GM23338 (cell line): ENCODE measurements around the gene OTUD7B. TPM values are rescaled to one million over a fixed set of nuclear protein-coding genes. Genes with fewer than 3 reads are reported as not detected.

ENCODE experiments used
- ATAC-seq: fragments of 200-7000 bp; cut with Tn5 transposase; 3 replicates; pipeline ENCODE4 v1.9.1; 2020
- DNase-seq: peaks from one replicate; pipeline ENCODE4 v3.0.0-alpha.2; 2015; ENCODE audit warnings: low spot score
- H2AFZ ChIP-seq: fragments of 200-600 bp; sonication (generic); 2 replicates; pipeline ENCODE4 v1.8.0; 2016; ENCODE audit warnings: antibody characterized with exemption, mild to moderate bottlenecking, moderate library complexity
- H3F3A ChIP-seq: fragments of 200-600 bp; sonication (generic); replicated peaks from 2 replicates; pipeline ENCODE4 v1.8.0; 2017; ENCODE audit warnings: antibody characterized with exemption, mixed run types, low read depth
- H3K27ac ChIP-seq: fragments of 200-600 bp; sonication (generic); 2 replicates; pipeline ENCODE4 v1.6.1; 2016; ENCODE audit warnings: low read depth
- H3K27me3 ChIP-seq: fragments of 200-600 bp; sonication (generic); 2 replicates; pipeline ENCODE4 v1.8.0; 2016; ENCODE audit warnings: mild to moderate bottlenecking, mixed run types, moderate library complexity; ENCODE audit not compliant: insufficient read depth
- H3K36me3 ChIP-seq: fragments of 200-600 bp; sonication (generic); 2 replicates; pipeline ENCODE4 v1.8.0; 2016; ENCODE audit warnings: mild to moderate bottlenecking; ENCODE audit not compliant: insufficient read depth
- H3K4me1 ChIP-seq: fragments of 200-600 bp; sonication (generic); 2 replicates; pipeline ENCODE4 v1.8.0; 2016; ENCODE audit warnings: mild to moderate bottlenecking, moderate library complexity; ENCODE audit not compliant: insufficient read depth
- H3K4me2 ChIP-seq: fragments of 200-600 bp; sonication (generic); 2 replicates; pipeline ENCODE4 v1.7.1; 2017; ENCODE audit warnings: mixed run types
- H3K4me3 ChIP-seq: fragments of 200-600 bp; sonication (generic); 2 replicates; pipeline ENCODE4 v1.6.1; 2016; ENCODE audit warnings: mixed run types
- H3K79me2 ChIP-seq: fragments of 200-600 bp; sonication (generic); replicated peaks from 2 replicates; pipeline ENCODE4 v1.8.0; 2017; ENCODE audit warnings: mild to moderate bottlenecking; ENCODE audit not compliant: insufficient read depth
- H3K9me2 ChIP-seq: fragments of 200-600 bp; sonication (generic); 2 replicates; pipeline ENCODE4 v1.8.0; 2017; ENCODE audit not compliant: insufficient read depth
- H4K20me1 ChIP-seq: fragments of 200-600 bp; sonication (generic); replicated peaks from 2 replicates; pipeline ENCODE4 v1.8.0; 2017; ENCODE audit warnings: mild to moderate bottlenecking; ENCODE audit not compliant: insufficient read depth
- H3K27ac Mint-ChIP-seq: 2 replicates; pipeline ENCODE4 v1.8.0; 2020; ENCODE audit warnings: inconsistent platforms, mild to moderate bottlenecking, moderate library complexity, mixed read lengths
- H3K27me3 Mint-ChIP-seq: 3 replicates; pipeline ENCODE4 v1.8.0; 2022; ENCODE audit warnings: low read depth, mild to moderate bottlenecking, moderate library complexity, mixed read lengths, inconsistent platforms; ENCODE audit not compliant: insufficient read depth, poor library complexity
- H3K36me3 Mint-ChIP-seq: 3 replicates; pipeline ENCODE4 v1.8.0; 2021; ENCODE audit warnings: low read depth, mild to moderate bottlenecking, inconsistent platforms, moderate library complexity, mixed read lengths
- H3K4me1 Mint-ChIP-seq: 3 replicates; pipeline ENCODE4 v1.8.0; 2020; ENCODE audit warnings: mild to moderate bottlenecking, inconsistent platforms, mixed read lengths
- H3K4me3 Mint-ChIP-seq: 3 replicates; pipeline ENCODE4 v1.8.0; 2021; ENCODE audit warnings: moderate library complexity, mild to moderate bottlenecking, inconsistent platforms, mixed read lengths
- H3K9me3 Mint-ChIP-seq: 3 replicates; pipeline ENCODE4 v1.8.0; 2020; ENCODE audit warnings: moderate library complexity, mild to moderate bottlenecking, inconsistent platforms, mixed read lengths
- CREB1 ChIP-seq: fragments of 250-450 bp; sonication (Bioruptor Pico); IDR thresholded peaks from 2 replicates; pipeline ENCODE4 v1.5.0; 2020; ENCODE audit warnings: low read depth, mild to moderate bottlenecking, moderate library complexity
- EZH2 ChIP-seq: fragments of 200-600 bp; sonication (generic); IDR thresholded peaks from one replicate; pipeline ENCODE4 v1.8.0; 2017; ENCODE audit warnings: antibody characterized with exemption, mild to moderate bottlenecking, low read depth; ENCODE audit not compliant: unreplicated experiment
- EZH2phosphoT487 ChIP-seq: fragments of 200-600 bp; sonication (generic); IDR thresholded peaks from one replicate; pipeline ENCODE4 v1.8.1; 2018; ENCODE audit warnings: antibody characterized with exemption; ENCODE audit not compliant: unreplicated experiment
- JUNB ChIP-seq: IDR thresholded peaks from one replicate; pipeline ENCODE4 v1.6.1; 2016; ENCODE audit warnings: antibody characterized with exemption; ENCODE audit not compliant: unreplicated experiment
- NANOG ChIP-seq: IDR thresholded peaks from 2 replicates; pipeline ENCODE4 v1.6.1; 2016; ENCODE audit warnings: antibody characterized with exemption, borderline replicate concordance
- POLR2AphosphoS5 ChIP-seq: IDR thresholded peaks from 2 replicates; pipeline ENCODE4 v1.6.1; 2016; ENCODE audit warnings: antibody characterized with exemption, low read depth
- STAT1 ChIP-seq: IDR thresholded peaks from one replicate; pipeline ENCODE4 v1.6.1; 2016; ENCODE audit warnings: antibody characterized with exemption; ENCODE audit not compliant: unreplicated experiment
- ZNF114 ChIP-seq: fragments of 250-450 bp; sonication (Bioruptor Pico); IDR thresholded peaks from 2 replicates; pipeline ENCODE4 v1.5.0; 2020; ENCODE audit warnings: mild to moderate bottlenecking, moderate library complexity
- ZNF331 ChIP-seq: fragments of 250-450 bp; sonication (Bioruptor Pico); IDR thresholded peaks from 2 replicates; pipeline ENCODE4 v1.5.0; 2020; ENCODE audit warnings: low read depth, mild to moderate bottlenecking, moderate library complexity
- polyA plus RNA-seq: library from polyadenylated mRNA; unstranded; fragments of >200 nt; fragmentation: Nextera tagmentation; extraction: Ambion mirVana; gene quantifications from 2 replicates; pipeline ENCODE4 v1.2.1, GENCODE V29; 2016
- total RNA-seq: library from RNA; depleted of rRNA; stranded (reverse); fragments of >200 nt; shearing (Covaris generic); gene quantifications from 2 replicates; pipeline ENCODE4 v1.2.3, GENCODE V29; 2014
- TF ChIP-seq, protein P1 (sequence below), 2 experiments: fragments of 200-600 bp in 1 of 2; sonication (generic) in 1 of 2; conservative IDR thresholded peaks; 2 replicates each; pipeline versions ENCODE4 v1.5.1 to v1.6.1; 2016 to 2017; ENCODE audit warnings: antibody characterized with exemption in 2 of 2, low read depth in 2 of 2, mild to moderate bottlenecking in 2 of 2, moderate library complexity in 1 of 2
- TF ChIP-seq, protein P2 (sequence below): fragments of 250-450 bp; sonication (Bioruptor Pico); IDR thresholded peaks from 2 replicates; pipeline ENCODE4 v1.5.0; 2020; ENCODE audit warnings: mild to moderate bottlenecking, moderate library complexity
- TF ChIP-seq, protein P3 (sequence below): IDR thresholded peaks from one replicate; pipeline ENCODE4 v1.6.1; 2018; ENCODE audit warnings: antibody characterized with exemption; ENCODE audit not compliant: unreplicated experiment
- TF ChIP-seq, protein P4 (sequence below): IDR thresholded peaks from 2 replicates; pipeline ENCODE4 v1.6.1; 2016; ENCODE audit warnings: antibody characterized with exemption

Gene OTUD7B
- total and polyA plus RNA-seq, 2 experiments from 2014 or later: 3.7 to 9.9 TPM

DNA sequence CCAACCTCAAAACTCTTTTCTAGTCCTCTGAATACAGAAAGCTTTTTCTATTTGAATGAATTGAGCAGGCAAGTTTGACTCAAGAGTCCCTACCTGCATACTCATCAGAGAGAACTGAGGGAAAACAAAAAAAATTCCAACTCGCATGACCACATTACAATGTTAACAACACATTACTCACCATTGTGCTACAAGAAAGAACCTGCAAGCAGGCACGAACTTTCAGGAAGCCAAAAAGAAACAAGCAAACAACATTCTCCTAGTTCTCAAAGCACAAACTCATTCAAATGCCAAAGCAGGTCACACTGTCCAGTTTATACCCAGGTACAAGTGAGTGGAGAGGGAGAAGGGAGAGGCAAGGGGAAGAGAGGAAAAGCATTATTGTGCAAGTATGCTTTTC lies 14.6 kb downstream of the OTUD7B start:
- peak overlapping the region; percentile 34 for H3K4me2 ChIP-seq
- peaks cover 6% of the 10 kb centered on the region; the same call in 1 of the 3 replicates for H3K36me3 Mint-ChIP-seq
- DNase-seq (peak; percentile 61), ATAC-seq (peak; percentile 77)
- TF ChIP-seq, protein P1, sequence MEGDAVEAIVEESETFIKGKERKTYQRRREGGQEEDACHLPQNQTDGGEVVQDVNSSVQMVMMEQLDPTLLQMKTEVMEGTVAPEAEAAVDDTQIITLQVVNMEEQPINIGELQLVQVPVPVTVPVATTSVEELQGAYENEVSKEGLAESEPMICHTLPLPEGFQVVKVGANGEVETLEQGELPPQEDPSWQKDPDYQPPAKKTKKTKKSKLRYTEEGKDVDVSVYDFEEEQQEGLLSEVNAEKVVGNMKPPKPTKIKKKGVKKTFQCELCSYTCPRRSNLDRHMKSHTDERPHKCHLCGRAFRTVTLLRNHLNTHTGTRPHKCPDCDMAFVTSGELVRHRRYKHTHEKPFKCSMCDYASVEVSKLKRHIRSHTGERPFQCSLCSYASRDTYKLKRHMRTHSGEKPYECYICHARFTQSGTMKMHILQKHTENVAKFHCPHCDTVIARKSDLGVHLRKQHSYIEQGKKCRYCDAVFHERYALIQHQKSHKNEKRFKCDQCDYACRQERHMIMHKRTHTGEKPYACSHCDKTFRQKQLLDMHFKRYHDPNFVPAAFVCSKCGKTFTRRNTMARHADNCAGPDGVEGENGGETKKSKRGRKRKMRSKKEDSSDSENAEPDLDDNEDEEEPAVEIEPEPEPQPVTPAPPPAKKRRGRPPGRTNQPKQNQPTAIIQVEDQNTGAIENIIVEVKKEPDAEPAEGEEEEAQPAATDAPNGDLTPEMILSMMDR (conservative IDR thresholded peaks at IDR 0.05; ENCODE audit: low read depth in 2 of 2): no peak
- TF ChIP-seq CREB1 (CRISPR knock-in tag) (no peak), STAT1 (no peak), JUNB (no peak), ZNF331 (CRISPR knock-in tag) (no peak), EZH2 (no peak), POLR2AphosphoS5 (no peak), NANOG (no peak), EZH2phosphoT487 (no peak), ZNF114 (no peak)
- TF ChIP-seq, protein P2, sequence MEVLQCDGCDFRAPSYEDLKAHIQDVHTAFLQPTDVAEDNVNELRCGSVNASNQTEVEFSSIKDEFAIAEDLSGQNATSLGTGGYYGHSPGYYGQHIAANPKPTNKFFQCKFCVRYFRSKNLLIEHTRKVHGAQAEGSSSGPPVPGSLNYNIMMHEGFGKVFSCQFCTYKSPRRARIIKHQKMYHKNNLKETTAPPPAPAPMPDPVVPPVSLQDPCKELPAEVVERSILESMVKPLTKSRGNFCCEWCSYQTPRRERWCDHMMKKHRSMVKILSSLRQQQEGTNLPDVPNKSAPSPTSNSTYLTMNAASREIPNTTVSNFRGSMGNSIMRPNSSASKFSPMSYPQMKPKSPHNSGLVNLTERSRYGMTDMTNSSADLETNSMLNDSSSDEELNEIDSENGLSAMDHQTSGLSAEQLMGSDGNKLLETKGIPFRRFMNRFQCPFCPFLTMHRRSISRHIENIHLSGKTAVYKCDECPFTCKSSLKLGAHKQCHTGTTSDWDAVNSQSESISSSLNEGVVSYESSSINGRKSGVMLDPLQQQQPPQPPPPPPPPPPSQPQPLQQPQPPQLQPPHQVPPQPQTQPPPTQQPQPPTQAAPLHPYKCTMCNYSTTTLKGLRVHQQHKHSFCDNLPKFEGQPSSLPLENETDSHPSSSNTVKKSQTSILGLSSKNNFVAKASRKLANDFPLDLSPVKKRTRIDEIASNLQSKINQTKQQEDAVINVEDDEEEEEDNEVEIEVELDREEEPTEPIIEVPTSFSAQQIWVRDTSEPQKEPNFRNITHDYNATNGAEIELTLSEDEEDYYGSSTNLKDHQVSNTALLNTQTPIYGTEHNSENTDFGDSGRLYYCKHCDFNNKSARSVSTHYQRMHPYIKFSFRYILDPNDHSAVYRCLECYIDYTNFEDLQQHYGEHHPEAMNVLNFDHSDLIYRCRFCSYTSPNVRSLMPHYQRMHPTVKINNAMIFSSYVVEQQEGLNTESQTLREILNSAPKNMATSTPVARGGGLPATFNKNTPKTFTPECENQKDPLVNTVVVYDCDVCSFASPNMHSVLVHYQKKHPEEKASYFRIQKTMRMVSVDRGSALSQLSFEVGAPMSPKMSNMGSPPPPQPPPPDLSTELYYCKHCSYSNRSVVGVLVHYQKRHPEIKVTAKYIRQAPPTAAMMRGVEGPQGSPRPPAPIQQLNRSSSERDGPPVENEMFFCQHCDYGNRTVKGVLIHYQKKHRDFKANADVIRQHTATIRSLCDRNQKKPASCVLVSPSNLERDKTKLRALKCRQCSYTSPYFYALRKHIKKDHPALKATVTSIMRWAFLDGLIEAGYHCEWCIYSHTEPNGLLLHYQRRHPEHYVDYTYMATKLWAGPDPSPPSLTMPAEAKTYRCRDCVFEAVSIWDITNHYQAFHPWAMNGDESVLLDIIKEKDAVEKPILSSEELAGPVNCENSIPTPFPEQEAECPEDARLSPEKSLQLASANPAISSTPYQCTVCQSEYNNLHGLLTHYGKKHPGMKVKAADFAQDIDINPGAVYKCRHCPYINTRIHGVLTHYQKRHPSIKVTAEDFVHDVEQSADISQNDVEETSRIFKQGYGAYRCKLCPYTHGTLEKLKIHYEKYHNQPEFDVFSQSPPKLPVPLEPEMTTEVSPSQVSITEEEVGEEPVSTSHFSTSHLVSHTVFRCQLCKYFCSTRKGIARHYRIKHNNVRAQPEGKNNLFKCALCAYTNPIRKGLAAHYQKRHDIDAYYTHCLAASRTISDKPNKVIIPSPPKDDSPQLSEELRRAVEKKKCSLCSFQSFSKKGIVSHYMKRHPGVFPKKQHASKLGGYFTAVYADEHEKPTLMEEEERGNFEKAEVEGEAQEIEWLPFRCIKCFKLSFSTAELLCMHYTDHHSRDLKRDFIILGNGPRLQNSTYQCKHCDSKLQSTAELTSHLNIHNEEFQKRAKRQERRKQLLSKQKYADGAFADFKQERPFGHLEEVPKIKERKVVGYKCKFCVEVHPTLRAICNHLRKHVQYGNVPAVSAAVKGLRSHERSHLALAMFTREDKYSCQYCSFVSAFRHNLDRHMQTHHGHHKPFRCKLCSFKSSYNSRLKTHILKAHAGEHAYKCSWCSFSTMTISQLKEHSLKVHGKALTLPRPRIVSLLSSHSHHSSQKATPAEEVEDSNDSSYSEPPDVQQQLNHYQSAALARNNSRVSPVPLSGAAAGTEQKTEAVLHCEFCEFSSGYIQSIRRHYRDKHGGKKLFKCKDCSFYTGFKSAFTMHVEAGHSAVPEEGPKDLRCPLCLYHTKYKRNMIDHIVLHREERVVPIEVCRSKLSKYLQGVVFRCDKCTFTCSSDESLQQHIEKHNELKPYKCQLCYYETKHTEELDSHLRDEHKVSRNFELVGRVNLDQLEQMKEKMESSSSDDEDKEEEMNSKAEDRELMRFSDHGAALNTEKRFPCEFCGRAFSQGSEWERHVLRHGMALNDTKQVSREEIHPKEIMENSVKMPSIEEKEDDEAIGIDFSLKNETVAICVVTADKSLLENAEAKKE (CRISPR knock-in tag): no peak
- TF ChIP-seq, protein P3, sequence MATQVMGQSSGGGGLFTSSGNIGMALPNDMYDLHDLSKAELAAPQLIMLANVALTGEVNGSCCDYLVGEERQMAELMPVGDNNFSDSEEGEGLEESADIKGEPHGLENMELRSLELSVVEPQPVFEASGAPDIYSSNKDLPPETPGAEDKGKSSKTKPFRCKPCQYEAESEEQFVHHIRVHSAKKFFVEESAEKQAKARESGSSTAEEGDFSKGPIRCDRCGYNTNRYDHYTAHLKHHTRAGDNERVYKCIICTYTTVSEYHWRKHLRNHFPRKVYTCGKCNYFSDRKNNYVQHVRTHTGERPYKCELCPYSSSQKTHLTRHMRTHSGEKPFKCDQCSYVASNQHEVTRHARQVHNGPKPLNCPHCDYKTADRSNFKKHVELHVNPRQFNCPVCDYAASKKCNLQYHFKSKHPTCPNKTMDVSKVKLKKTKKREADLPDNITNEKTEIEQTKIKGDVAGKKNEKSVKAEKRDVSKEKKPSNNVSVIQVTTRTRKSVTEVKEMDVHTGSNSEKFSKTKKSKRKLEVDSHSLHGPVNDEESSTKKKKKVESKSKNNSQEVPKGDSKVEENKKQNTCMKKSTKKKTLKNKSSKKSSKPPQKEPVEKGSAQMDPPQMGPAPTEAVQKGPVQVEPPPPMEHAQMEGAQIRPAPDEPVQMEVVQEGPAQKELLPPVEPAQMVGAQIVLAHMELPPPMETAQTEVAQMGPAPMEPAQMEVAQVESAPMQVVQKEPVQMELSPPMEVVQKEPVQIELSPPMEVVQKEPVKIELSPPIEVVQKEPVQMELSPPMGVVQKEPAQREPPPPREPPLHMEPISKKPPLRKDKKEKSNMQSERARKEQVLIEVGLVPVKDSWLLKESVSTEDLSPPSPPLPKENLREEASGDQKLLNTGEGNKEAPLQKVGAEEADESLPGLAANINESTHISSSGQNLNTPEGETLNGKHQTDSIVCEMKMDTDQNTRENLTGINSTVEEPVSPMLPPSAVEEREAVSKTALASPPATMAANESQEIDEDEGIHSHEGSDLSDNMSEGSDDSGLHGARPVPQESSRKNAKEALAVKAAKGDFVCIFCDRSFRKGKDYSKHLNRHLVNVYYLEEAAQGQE: no peak
- TF ChIP-seq, protein P4, sequence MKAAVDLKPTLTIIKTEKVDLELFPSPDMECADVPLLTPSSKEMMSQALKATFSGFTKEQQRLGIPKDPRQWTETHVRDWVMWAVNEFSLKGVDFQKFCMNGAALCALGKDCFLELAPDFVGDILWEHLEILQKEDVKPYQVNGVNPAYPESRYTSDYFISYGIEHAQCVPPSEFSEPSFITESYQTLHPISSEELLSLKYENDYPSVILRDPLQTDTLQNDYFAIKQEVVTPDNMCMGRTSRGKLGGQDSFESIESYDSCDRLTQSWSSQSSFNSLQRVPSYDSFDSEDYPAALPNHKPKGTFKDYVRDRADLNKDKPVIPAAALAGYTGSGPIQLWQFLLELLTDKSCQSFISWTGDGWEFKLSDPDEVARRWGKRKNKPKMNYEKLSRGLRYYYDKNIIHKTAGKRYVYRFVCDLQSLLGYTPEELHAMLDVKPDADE: no peak
- H3K9me3 Mint-ChIP-seq: no peaks in the 10 kb centered on the region
- H3K4me3 ChIP-seq: no peak overlapping the region; the same call in 1 of the 2 replicates
- peaks cover 28% of the 10 kb centered on the region for H3K4me1 Mint-ChIP-seq
- H3K9me2 ChIP-seq: no peaks in the 10 kb centered on the region
- peak overlapping the region; percentile 96 for H3K27ac Mint-ChIP-seq
- H3K27ac ChIP-seq: peak overlapping the region; percentile 81
- H3K36me3 ChIP-seq: no peaks in the 10 kb centered on the region
- peaks cover 28% of the 10 kb centered on the region for H3K4me1 ChIP-seq
- H3K4me3 Mint-ChIP-seq: 0 out of 3 replicates have a peak overlapping the region, but pooled peaks have one; percentile 46
- H3K27me3 Mint-ChIP-seq: no peaks in the 10 kb centered on the region
- H2AFZ ChIP-seq: no peak overlapping the region
- H3K79me2 ChIP-seq: peaks cover 73% of the 10 kb centered on the region
- no peaks in the 10 kb centered on the region for H3F3A ChIP-seq
- peaks cover 11% of the 10 kb centered on the region for H4K20me1 ChIP-seq
- H3K27me3 ChIP-seq: no peaks in the 10 kb centered on the region
